HG03342 (cell line): ENCODE measurements around the gene ACTRT2.

ENCODE experiments used
- ATAC-seq: cut with Tn5 transposase; IDR thresholded peaks from one replicate; pipeline ENCODE4 v1.9.1; 2021; ENCODE audit warnings: mild to moderate bottlenecking, moderate library complexity; ENCODE audit not compliant: unreplicated experiment

Gene ACTRT2

DNA sequence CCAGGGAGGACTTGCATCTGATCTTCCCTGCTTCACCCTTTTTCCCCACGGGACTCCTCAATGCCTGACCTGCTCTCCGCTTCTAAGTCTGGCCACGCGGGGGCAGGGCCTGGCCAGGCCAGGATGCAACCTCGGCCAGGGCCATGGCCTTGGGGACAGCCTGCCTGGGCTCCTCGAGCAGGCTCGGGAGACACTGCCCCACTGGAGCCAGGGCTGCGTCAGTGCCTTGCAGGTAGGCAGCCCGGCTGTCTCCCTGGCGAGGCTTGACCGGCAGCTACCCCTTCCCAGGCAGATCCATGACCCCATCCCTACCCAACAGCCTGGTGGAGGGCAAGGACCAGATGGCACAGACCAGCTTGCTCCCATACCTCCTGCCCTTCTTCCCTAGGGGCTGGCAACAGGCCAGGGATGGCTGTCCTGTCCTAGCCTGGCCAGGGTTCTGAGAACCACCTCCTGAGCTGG lies 45.0 kb downstream of the ACTRT2 start:
- ATAC-seq, result no peak

GRCh38 chr1:3066826-3067225 lies 45.6 kb downstream of the ACTRT2 start:
- no peak for ATAC-seq

GRCh38 chr1:3067301-3067670 lies 46.0 kb downstream of the ACTRT2 start:
- ATAC-seq, result no peak

GRCh38 chr1:3067671-3068563 lies 46.6 kb downstream of the ACTRT2 start:
- ATAC-seq, result no peak

- ATAC-seq, result no peak
These were observed 47.5 kb downstream of the ACTRT2 start, which contains the start of gene PRDM16 for GRCh38 chr1:3068564-3069431. PRDM16 (plus strand) TSS chr1:3069203; CDS start chr1:3069260, 57 bp downstream.

GRCh38 chr1:3069491-3070308 lies 48.4 kb downstream of the ACTRT2 start:
- no peak for ATAC-seq

GRCh38 chr1:3070309-3070643 lies 49.0 kb downstream of the ACTRT2 start:
- no peak for ATAC-seq

DNA sequence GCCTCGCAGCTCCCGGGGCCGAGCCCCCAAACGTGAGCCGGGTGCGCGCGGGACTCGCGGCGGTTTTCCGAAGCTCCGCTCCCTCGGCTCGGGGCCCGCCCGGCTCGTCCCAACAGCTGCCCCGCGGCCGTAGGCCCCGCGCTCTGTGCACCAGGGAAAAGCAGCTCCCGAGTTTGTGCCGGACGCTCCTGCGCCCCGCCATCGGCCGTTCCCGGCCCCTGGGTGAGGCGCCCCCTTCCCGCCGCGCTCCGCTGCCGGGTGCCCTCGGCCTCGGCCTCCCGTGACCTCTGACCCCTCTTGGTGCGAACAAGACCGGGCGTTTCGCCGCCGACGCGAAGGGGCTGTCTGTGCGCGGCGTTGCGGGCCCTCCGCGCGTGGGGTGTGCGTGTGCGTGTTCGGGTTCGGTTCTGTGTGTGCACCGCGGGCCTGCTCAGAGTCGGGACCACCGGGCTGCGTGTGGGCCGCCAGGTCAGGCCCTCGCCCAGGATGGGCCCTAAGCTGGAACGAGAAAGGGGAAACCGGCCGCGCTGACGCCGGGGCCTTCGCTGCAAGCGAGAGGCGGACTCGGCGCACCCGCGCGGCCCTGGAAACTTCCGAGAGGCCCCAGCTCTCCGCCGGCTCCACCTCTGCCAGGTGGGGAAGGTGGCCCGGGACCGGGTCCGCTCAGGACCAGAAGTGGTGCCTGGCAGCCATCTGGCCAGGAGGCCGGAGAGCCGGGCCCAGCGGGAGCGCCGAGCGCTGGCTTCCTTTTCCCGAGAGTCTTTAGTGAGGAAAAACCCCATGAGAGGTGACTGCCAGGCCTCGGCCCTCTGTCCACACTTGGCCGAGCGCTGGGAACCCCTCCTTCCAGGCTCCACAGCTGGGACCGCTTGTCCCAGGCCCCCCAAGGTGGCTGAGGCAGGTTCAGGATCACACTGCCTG lies 49.6 kb downstream of the ACTRT2 start:
- ATAC-seq, result no peak

- ATAC-seq, result no peak
These were observed 50.5 kb downstream of the ACTRT2 start for GRCh38 chr1:3071565-3072390.
